SK-N-SH treated with all-trans-retinoic acid at 6 μM for 48 hours (cell line): ENCODE data around the gene CEP131.

Experiments
- ARNTL ChIP-seq: fragments of 450-650 bp; formaldehyde crosslinking; IDR thresholded peaks from 2 replicates; pipeline ENCODE4 v1.5.0; 2020; ENCODE audit warnings: low read depth, mild to moderate bottlenecking, moderate library complexity, borderline replicate concordance
- CSDC2 ChIP-seq: fragments of 250-450 bp; sonication (Bioruptor Pico); IDR thresholded peaks from 2 replicates; pipeline ENCODE4 v1.5.0; 2020; ENCODE audit warnings: mild to moderate bottlenecking, moderate library complexity
- ESRRG ChIP-seq: fragments of 250-450 bp; sonication (Bioruptor Pico); IDR thresholded peaks from 2 replicates; pipeline ENCODE4 v1.6.1; 2021; ENCODE audit warnings: mild to moderate bottlenecking
- OSR1 ChIP-seq: fragments of 250-450 bp; sonication (Bioruptor Pico); IDR thresholded peaks from 2 replicates; pipeline ENCODE4 v1.8.0; 2022; ENCODE audit warnings: moderate library complexity, mild to moderate bottlenecking, inconsistent platforms
- PATZ1 ChIP-seq: fragments of 250-450 bp; sonication (Bioruptor Pico); IDR thresholded peaks from 2 replicates; pipeline ENCODE4 v1.8.0; 2020; ENCODE audit warnings: mild to moderate bottlenecking, moderate library complexity, borderline replicate concordance
- SNAI2 ChIP-seq: fragments of 250-450 bp; sonication (Bioruptor Pico); IDR thresholded peaks from 2 replicates; pipeline ENCODE4 v1.5.0; 2020; ENCODE audit warnings: mild to moderate bottlenecking, moderate library complexity
- TCF4 ChIP-seq: fragments of 250-450 bp; sonication (Bioruptor Pico); IDR thresholded peaks from 2 replicates; pipeline ENCODE4 v1.8.0; 2021; ENCODE audit warnings: mild to moderate bottlenecking, moderate library complexity, borderline replicate concordance
- TOX ChIP-seq: fragments of 250-450 bp; sonication (Bioruptor Pico); IDR thresholded peaks from 2 replicates; pipeline ENCODE4 v1.8.0; 2021; ENCODE audit warnings: mild to moderate bottlenecking, moderate library complexity, borderline replicate concordance
- ZFP3 ChIP-seq: fragments of 250-450 bp; sonication (Bioruptor Pico); IDR thresholded peaks from 2 replicates; pipeline ENCODE4 v1.5.0; 2020; ENCODE audit warnings: mild to moderate bottlenecking, moderate library complexity
- ZFP30 ChIP-seq: fragments of 450-650 bp; formaldehyde crosslinking; IDR thresholded peaks from 2 replicates; pipeline ENCODE4 v1.5.0; 2022; ENCODE audit warnings: mild to moderate bottlenecking, moderate library complexity
- TF ChIP-seq, protein P1 (sequence below): fragments of 250-450 bp; sonication (Bioruptor Pico); IDR thresholded peaks from 2 replicates; pipeline ENCODE4 v1.5.0; 2020; ENCODE audit warnings: mild to moderate bottlenecking, moderate library complexity

DNA sequence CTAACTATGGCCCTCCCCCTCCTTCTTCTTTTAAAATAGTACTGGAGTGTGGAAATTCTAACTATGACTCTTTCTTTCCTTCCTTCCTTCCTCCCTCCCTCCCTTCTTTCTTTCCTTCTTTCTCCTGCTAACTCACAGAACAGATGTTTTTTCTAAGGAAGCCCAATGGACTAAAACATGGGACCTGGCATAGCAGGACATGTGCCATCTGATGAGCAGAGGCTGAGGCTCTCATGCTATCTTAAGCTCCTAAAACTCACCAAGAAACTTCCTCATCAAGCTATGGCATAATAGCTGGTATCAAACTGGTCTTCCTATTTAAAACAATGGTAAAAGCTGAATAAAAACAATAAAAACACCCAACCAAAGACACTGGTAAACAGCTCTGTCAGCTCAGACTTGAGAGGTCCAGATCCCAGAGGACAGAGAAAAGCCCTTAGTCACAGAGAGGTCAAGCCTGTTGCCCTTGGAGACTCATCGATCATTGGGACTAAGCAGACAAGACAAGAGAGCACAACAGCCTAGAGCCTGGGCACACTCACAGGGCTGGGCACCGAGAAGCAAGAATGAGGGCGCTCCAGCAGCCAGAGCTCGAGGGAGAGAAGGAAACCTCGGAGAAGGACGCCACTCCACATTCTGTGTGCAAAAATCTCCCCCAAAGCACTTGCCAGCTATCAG is 44.8 kb upstream of the CEP131 start:
- no peak for TF ChIP-seq TOX
- TF ChIP-seq TCF4, result no peak
- TF ChIP-seq SNAI2, result no peak
- TF ChIP-seq ZFP3 (CRISPR knock-in tag), result no peak
- no peak for TF ChIP-seq ZFP30
- no peak for TF ChIP-seq PATZ1 (CRISPR knock-in tag)
- TF ChIP-seq, protein P1, sequence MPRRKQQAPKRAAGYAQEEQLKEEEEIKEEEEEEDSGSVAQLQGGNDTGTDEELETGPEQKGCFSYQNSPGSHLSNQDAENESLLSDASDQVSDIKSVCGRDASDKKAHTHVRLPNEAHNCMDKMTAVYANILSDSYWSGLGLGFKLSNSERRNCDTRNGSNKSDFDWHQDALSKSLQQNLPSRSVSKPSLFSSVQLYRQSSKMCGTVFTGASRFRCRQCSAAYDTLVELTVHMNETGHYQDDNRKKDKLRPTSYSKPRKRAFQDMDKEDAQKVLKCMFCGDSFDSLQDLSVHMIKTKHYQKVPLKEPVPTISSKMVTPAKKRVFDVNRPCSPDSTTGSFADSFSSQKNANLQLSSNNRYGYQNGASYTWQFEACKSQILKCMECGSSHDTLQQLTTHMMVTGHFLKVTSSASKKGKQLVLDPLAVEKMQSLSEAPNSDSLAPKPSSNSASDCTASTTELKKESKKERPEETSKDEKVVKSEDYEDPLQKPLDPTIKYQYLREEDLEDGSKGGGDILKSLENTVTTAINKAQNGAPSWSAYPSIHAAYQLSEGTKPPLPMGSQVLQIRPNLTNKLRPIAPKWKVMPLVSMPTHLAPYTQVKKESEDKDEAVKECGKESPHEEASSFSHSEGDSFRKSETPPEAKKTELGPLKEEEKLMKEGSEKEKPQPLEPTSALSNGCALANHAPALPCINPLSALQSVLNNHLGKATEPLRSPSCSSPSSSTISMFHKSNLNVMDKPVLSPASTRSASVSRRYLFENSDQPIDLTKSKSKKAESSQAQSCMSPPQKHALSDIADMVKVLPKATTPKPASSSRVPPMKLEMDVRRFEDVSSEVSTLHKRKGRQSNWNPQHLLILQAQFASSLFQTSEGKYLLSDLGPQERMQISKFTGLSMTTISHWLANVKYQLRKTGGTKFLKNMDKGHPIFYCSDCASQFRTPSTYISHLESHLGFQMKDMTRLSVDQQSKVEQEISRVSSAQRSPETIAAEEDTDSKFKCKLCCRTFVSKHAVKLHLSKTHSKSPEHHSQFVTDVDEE (CRISPR knock-in tag), result no peak
- TF ChIP-seq ARNTL (CRISPR knock-in tag), result no peak
- TF ChIP-seq ESRRG (CRISPR knock-in tag), result no peak
- no peak for TF ChIP-seq OSR1 (CRISPR knock-in tag)
- no peak for TF ChIP-seq CSDC2
